ENCODE data around the gene RIN3.
A peak's percentile ranks its signal among the peaks of the same experiment; 100 is the strongest.

RIN3 gene

DNA sequence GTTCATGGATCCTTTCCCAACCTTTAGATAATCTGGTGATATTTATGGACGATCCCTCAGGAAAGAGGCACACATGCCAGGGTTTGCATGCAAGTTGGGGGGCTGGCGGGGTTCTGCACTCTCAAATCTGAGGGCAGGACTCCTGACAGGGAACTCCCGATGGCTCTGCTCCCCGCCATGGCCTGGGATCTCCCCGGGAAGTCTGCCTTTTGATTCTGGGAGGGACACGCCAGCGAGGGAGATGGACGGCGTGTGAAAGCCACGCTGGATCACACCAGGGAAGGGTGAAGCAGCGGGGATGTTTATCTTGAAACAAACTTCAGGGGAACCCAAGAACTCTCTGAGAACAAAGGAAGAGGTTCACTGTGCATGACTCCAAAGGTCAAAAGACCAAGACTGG, 191.2 kb downstream of the RIN3 start:
- no peaks in the 10 kb centered on the region for H4K20me1 ChIP-seq (ENCODE audit: insufficient read depth, low read length)
- no peaks in the 10 kb centered on the region for H3F3A ChIP-seq (ENCODE audit: insufficient read depth, low read length)
- H3K4me1 ChIP-seq (ENCODE audit: low read length) = no peaks in the 10 kb centered on the region
- H3K4me3 ChIP-seq (ENCODE audit: low read length) = no peak overlapping the region
- no peaks in the 10 kb centered on the region for H3K27me3 ChIP-seq (replicated peaks; ENCODE audit: insufficient read depth, low read length)
- no peak for DNase-seq
- peak overlapping the region; percentile 41; the same call in 1 of the 2 replicates for H3K4me2 ChIP-seq (ENCODE audit: low read depth, low read length)
- no peak overlapping the region; the same call in 1 of the 2 replicates for H3K9ac ChIP-seq (ENCODE audit: low read length)
- no peaks in the 10 kb centered on the region for H3K9me3 ChIP-seq (replicated peaks; ENCODE audit: insufficient read depth, low read length)
- peak overlapping the region; percentile 64; the same call in 1 of the 2 replicates for H3K27ac ChIP-seq (ENCODE audit: low read length)
- no peaks in the 10 kb centered on the region for H3K79me2 ChIP-seq (ENCODE audit: low read length)
- H3K9me2 ChIP-seq (replicated peaks; ENCODE audit: insufficient read depth, low read length) = no peaks in the 10 kb centered on the region
- no peak overlapping the region for H2AFZ ChIP-seq (ENCODE audit: low read length)
- TF ChIP-seq CTCF (IDR thresholded peaks at IDR 0.05; ENCODE audit: low read length) = no peak
- TF ChIP-seq EZH2phosphoT487 (IDR thresholded peaks at IDR 0.05; ENCODE audit: low read length) = no peak
- no peak for TF ChIP-seq EZH2 (optimal IDR thresholded peaks at IDR 0.05; ENCODE audit: low read depth, low read length)
- no peaks in the 10 kb centered on the region for H3K36me3 ChIP-seq (replicated peaks; ENCODE audit: insufficient read depth, low read length)

- Histone ChIP-seq H3K9ac (ENCODE audit: low read length) (no peak overlapping the region), H3K27me3 (replicated peaks; ENCODE audit: insufficient read depth, low read length) (no peaks in the 10 kb centered on the region), H3F3A (ENCODE audit: insufficient read depth, low read length) (no peaks in the 10 kb centered on the region), H3K4me3 (ENCODE audit: low read length) (no peak overlapping the region), H3K9me2 (replicated peaks; ENCODE audit: insufficient read depth, low read length) (no peaks in the 10 kb centered on the region), H3K27ac (ENCODE audit: low read length) (no peak overlapping the region), H3K9me3 (replicated peaks; ENCODE audit: insufficient read depth, low read length) (no peaks in the 10 kb centered on the region), H3K79me2 (ENCODE audit: low read length) (no peaks in the 10 kb centered on the region), H3K4me1 (ENCODE audit: low read length) (no peaks in the 10 kb centered on the region), H3K36me3 (replicated peaks; ENCODE audit: insufficient read depth, low read length) (no peaks in the 10 kb centered on the region), H4K20me1 (ENCODE audit: insufficient read depth, low read length) (no peaks in the 10 kb centered on the region), H3K4me2 (ENCODE audit: low read depth, low read length) (no peak overlapping the region), H2AFZ (ENCODE audit: low read length) (no peak overlapping the region)
- TF ChIP-seq CTCF (IDR thresholded peaks at IDR 0.05; ENCODE audit: low read length) = no peak
- no peak for TF ChIP-seq EZH2phosphoT487 (IDR thresholded peaks at IDR 0.05; ENCODE audit: low read length)
- TF ChIP-seq EZH2 (optimal IDR thresholded peaks at IDR 0.05; ENCODE audit: low read depth, low read length) = no peak
- no peak for DNase-seq
Measured at GRCh38 chr14:92706386-92706785, 192.8 kb downstream of the RIN3 start.

DNA sequence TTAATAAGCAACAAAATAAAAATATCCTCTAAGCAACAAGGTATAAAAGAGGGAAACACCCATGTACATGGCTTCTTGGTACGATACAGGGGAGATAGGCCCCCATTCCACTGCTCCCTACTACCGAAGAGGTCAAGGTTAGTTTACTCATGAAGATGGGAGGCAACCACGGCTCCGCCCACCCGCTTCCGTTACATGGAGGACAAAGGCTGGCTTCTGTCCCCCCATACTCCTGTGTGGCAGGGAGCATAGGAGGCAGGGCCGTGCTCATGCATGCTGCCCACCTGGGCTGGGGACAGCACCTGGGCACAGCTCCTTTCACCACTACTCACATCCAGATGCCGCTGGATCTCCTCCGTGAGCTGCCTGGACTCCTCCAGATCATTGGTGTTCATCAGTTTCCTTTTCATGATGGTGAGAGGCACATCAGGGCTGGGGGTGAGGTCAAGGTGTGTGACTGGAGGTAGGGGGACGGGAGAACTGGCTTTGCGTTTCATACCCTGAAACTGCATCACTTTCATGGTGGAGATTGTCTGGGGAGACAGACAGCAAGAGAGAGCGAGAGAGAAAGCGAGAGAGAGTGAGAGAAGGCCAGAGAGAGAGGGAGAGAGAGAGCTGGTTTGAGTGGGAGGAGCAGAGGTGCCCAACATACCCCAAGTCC, 195.9 kb downstream of the RIN3 start:
- Histone ChIP-seq H3K4me1 (ENCODE audit: low read length) (no peaks in the 10 kb centered on the region), H3K9me2 (replicated peaks; ENCODE audit: insufficient read depth, low read length) (no peaks in the 10 kb centered on the region), H3K9ac (ENCODE audit: low read length) (no peak overlapping the region), H3K27ac (ENCODE audit: low read length) (no peak overlapping the region), H3K79me2 (ENCODE audit: low read length) (no peaks in the 10 kb centered on the region), H3K27me3 (replicated peaks; ENCODE audit: insufficient read depth, low read length) (no peaks in the 10 kb centered on the region), H3K36me3 (replicated peaks; ENCODE audit: insufficient read depth, low read length) (no peaks in the 10 kb centered on the region), H3F3A (ENCODE audit: insufficient read depth, low read length) (no peaks in the 10 kb centered on the region), H2AFZ (ENCODE audit: low read length) (no peak overlapping the region), H3K4me3 (ENCODE audit: low read length) (no peak overlapping the region), H3K4me2 (ENCODE audit: low read depth, low read length) (no peak overlapping the region), H4K20me1 (ENCODE audit: insufficient read depth, low read length) (no peaks in the 10 kb centered on the region), H3K9me3 (replicated peaks; ENCODE audit: insufficient read depth, low read length) (no peaks in the 10 kb centered on the region)
- DNase-seq = no peak
- TF ChIP-seq EZH2phosphoT487 (IDR thresholded peaks at IDR 0.05; ENCODE audit: low read length) (no peak), CTCF (IDR thresholded peaks at IDR 0.05; ENCODE audit: low read length) (no peak), EZH2 (optimal IDR thresholded peaks at IDR 0.05; ENCODE audit: low read depth, low read length) (no peak)
